Stimulated activated CD8-positive, alpha-beta memory T cell treated with anti-CD3 and anti-CD28 coated beads, Interleukin-15, amount 100 ng/mL, for 24 hours (primary cell): ENCODE results near the gene OR52B4.
"Not testable (repeated sequence)": the region's sequence is repeated elsewhere in the genome, so short reads cannot be mapped to it uniquely, and the experiment has no call there.

Experiments
- DNase-seq: peaks from one replicate; pipeline ENCODE4 v3.0.0-alpha.2; 2020; ENCODE audit warnings: low read depth

The OR52B4 gene

GRCh38 chr11:4368286-4368685 is at the start of gene OR52B4:
TSS of gene OR52B4 (minus strand) at chr11:4368386. CDS start at chr11:4368295, 91 bp downstream.
- no peak for DNase-seq

- DNase-seq: no peak
These were observed 48.6 kb upstream of the OR52B4 start for GRCh38 chr11:4416816-4417215.

GRCh38 chr11:4416306-4416705 is 48.1 kb upstream of the OR52B4 start:
- DNase-seq: no peak

GRCh38 chr11:4406206-4406605 is 38.0 kb upstream of the OR52B4 start:
- not testable (repeated sequence) for DNase-seq

GRCh38 chr11:4393858-4394223 is 25.7 kb upstream of the OR52B4 start:
- DNase-seq: no peak

- peak; percentile 52 for DNase-seq
These were observed 25.1 kb upstream of the OR52B4 start, which contains the start of gene TRIM21 for GRCh38 chr11:4393209-4393857. TSS of gene TRIM21 (minus strand) at chr11:4393702. CDS start at chr11:4390409, 3,293 bp downstream.

- DNase-seq: no peak
These were observed 20.0 kb upstream of the OR52B4 start for GRCh38 chr11:4388221-4388620.

- DNase-seq: no peak
These were observed 18.0 kb upstream of the OR52B4 start for GRCh38 chr11:4385978-4386740.

- DNase-seq: no peak
These were observed 13.7 kb upstream of the OR52B4 start for GRCh38 chr11:4381901-4382300.

- no peak for DNase-seq
These were observed 7.4 kb upstream of the OR52B4 start for GRCh38 chr11:4375431-4376140.

GRCh38 chr11:4370166-4370565 is 2.0 kb upstream of the OR52B4 start:
- DNase-seq: no peak

GRCh38 chr11:4348142-4348541 is 20.0 kb downstream of the OR52B4 start:
- DNase-seq: not testable (repeated sequence)

- not testable (repeated sequence) for DNase-seq
These were observed 22.8 kb downstream of the OR52B4 start for GRCh38 chr11:4345366-4345765.

- not testable (repeated sequence) for DNase-seq
These were observed 33.8 kb downstream of the OR52B4 start for GRCh38 chr11:4334356-4334755.
